ENCODE data around the gene TFAM.
A peak's percentile ranks its signal among the peaks of the same experiment; 100 is the strongest.
"Not testable (repeated sequence)": the region's sequence is repeated elsewhere in the genome, so short reads cannot be mapped to it uniquely, and the experiment has no call there.

Gene TFAM

DNA sequence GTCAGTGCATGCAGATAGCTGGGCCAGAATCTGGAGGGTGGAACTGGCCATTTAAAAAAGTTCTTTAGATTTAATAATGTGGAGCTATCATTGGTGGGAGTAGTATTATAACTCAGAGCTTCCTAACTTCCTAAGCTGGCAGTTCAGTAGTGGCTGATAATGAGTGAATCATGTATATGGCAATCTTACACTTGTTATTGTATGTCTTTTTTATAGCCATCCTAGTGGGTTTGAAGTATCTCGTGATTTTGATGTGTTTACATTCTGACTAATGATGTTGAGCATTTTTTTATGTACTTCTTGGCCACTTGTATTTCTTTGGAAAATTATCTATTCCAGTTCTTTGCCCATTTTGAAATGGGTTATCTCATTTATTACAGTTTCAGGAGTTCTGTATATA is 15.4 kb downstream of the TFAM start:
- H3K4me3 ChIP-seq (ENCODE audit: low read depth, low read length), result no peak overlapping the region
- TF ChIP-seq, protein P1, sequence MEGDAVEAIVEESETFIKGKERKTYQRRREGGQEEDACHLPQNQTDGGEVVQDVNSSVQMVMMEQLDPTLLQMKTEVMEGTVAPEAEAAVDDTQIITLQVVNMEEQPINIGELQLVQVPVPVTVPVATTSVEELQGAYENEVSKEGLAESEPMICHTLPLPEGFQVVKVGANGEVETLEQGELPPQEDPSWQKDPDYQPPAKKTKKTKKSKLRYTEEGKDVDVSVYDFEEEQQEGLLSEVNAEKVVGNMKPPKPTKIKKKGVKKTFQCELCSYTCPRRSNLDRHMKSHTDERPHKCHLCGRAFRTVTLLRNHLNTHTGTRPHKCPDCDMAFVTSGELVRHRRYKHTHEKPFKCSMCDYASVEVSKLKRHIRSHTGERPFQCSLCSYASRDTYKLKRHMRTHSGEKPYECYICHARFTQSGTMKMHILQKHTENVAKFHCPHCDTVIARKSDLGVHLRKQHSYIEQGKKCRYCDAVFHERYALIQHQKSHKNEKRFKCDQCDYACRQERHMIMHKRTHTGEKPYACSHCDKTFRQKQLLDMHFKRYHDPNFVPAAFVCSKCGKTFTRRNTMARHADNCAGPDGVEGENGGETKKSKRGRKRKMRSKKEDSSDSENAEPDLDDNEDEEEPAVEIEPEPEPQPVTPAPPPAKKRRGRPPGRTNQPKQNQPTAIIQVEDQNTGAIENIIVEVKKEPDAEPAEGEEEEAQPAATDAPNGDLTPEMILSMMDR (IDR thresholded peaks at IDR 0.05; ENCODE audit: low read depth, low read length, missing control alignments), result no peak
- DNase-seq (ENCODE audit: low read depth), result no peak
- in situ Hi-C loops (cut with HindIII; ENCODE audit: low sequenced_read_pairs), result no loop called here

DNA sequence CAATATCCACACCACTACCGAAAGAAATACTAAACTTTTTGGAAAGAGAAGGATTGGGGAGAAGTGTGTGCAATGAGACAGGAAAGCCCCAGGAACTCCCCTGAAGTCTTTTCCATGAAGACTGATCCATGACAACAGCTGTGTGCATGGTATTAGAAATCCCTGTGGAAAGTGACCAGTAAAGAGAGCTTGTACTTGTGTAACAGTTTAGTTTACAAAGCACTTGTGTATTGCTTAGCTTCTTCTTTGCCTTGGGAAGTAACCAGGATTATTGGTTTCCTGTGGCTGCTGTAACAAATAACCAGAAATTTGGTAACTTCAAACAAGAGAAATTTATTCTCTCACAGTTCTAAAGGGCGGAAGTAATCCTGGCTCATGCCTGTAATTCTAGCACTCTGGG is 18.8 kb downstream of the TFAM start:
- TF ChIP-seq, protein P1 (IDR thresholded peaks at IDR 0.05; ENCODE audit: low read depth, low read length, missing control alignments), result no peak
- in situ Hi-C loops (cut with HindIII; ENCODE audit: low sequenced_read_pairs), result no loop called here
- no peak overlapping the region for H3K4me3 ChIP-seq (ENCODE audit: low read depth, low read length)
- no peak for DNase-seq (ENCODE audit: low read depth)

DNA sequence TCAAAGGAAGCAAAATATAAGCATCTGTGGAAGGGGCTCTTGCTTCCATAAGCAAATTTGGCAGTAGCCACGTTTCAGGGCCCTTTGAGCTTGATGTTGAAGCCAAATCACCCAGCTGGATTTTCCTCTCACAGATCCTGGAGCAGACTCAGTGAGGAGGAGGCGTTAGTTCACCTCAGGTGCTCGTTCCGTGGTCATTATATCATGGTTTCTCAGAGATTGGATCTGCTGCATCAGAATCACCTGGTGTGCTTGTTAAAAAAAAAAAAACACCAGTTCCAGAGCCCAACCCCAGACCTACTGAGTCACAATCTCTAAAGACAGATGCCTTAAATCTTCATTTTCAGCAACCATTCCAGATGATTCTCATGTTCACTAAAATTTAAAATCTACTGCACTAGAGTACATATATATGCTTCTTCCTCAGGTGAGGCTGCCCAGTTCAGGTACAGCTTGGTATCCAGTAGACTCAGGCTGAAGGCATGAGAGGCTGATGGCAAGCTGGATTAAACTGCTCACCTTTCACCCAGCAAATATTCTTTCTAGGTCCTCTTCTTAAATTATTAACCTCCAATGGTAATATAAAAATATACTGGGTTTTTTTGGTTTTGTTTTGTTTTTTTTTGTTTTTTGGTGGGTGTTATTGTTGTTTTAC is 24.9 kb downstream of the TFAM start:
- H3K4me3 ChIP-seq (ENCODE audit: low read depth, low read length), result no peak overlapping the region
- in situ Hi-C loops (cut with HindIII; ENCODE audit: low sequenced_read_pairs), result no loop called here
- TF ChIP-seq, protein P1 (IDR thresholded peaks at IDR 0.05; ENCODE audit: low read depth, low read length, missing control alignments), result no peak
- DNase-seq (ENCODE audit: low read depth), result no peak

DNA sequence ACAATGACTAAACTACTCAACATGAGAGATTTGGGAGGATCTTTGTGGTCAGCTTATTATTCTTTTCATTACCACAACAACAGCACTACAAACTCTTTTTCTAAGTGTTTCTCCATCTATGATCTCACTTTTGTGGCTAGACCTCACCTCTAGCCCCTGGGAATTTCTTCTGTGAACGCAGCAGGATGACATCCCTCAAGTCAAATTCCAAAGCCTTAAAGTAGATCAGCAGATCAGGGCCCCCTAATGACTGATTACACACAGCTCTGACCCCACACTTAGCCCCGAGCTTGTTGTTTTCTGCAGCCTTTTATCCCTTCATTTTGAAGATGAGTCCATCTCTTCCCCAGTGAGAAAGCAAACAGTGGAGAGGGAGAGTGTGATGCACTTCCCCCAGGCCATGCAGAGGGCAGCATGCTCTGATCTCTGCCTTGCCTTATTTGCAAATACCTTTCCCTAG is 27.3 kb downstream of the TFAM start:
- TF ChIP-seq, protein P1 (IDR thresholded peaks at IDR 0.05; ENCODE audit: low read depth, low read length, missing control alignments), result peak; percentile 29
- no peak overlapping the region for H3K4me3 ChIP-seq (ENCODE audit: low read depth, low read length)
- in situ Hi-C loops (cut with HindIII; ENCODE audit: low sequenced_read_pairs), result no loop called here
- DNase-seq (ENCODE audit: low read depth), result peak; percentile 92

DNA sequence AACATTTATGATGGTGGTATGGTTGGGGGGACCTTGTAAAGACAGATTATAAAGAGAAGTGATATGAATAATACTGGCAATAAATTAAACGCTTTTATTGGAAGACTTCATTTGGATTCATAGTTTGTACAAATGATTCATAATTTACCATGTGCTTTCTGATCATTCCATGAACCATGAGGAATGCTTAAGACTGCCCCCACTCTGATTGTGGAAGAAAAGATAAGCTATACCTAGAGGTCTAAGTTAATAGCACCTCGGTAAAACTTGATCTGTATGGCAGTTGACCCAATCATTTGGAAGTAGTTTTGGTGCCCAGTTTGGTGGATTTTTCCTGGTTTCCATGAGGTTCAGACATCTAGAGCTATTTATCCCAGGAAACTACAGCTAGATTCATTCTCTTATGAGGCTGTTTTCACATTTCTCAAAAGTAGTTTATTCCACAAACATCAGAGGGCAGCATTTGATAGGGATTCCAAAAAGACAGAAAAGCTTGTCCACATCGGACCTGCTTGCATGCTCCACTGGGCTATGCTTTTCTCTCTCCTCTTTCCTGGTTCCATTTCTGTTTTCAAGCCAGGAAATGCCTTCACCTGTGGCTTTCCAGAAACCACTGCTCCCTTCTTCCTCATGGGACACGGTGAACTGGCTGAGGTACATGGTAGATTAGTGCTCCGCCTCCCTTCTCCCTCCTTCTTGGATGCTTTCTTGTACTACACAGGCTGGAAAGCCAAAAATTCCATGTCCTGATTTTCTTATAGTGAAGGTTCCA is 29.2 kb downstream of the TFAM start:
- in situ Hi-C loops (cut with HindIII; ENCODE audit: low sequenced_read_pairs), result no loop called here
- DNase-seq (ENCODE audit: low read depth), result peak; percentile 83
- TF ChIP-seq, protein P1 (IDR thresholded peaks at IDR 0.05; ENCODE audit: low read depth, low read length, missing control alignments), result peak; percentile 47
- no peak overlapping the region for H3K4me3 ChIP-seq (ENCODE audit: low read depth, low read length)

DNA sequence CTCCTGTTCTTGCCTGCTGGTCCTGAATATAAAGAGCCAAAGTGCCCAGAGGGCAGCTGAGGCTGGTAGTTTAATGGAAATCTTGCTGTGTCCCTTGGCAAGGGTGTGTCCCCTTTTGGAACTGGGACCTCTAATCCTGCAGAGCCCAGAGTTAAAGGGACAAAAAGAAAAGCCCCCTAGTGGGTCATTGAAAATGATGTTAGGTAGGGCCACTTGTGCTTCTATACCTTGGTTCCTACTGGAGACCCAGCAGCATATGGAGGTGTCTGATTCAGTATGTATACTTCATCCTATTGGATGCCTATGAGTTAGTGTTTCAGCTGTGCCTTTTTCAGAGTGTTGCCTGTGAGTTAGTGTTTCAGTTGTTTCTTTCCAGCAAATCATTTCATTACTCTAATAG is 30.5 kb downstream of the TFAM start:
- TF ChIP-seq, protein P1 (IDR thresholded peaks at IDR 0.05; ENCODE audit: low read depth, low read length, missing control alignments), result no peak
- in situ Hi-C loops (cut with HindIII; ENCODE audit: low sequenced_read_pairs), result no loop called here
- no peak for DNase-seq (ENCODE audit: low read depth)
- no peak overlapping the region for H3K4me3 ChIP-seq (ENCODE audit: low read depth, low read length)

DNA sequence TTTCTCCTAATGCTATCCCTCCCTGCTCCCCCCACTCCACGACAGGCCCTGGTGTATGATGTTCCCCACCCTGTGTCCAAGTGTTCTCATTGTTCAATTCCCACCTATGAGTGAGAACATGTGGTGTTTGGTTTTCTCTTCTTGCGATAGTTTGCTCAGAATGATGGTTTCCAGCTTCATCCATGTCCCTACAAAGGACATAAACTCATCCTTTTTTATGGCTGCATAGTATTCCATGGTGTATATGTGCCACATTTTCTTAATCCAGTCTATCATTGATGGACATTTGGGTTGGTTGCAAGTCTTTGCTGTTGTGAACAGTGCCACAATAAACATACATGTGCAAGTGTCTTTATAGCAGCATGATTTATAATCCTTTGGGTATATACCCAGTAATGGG is 32.7 kb downstream of the TFAM start:
- in situ Hi-C loops (cut with HindIII; ENCODE audit: low sequenced_read_pairs); H3K4me3 ChIP-seq (ENCODE audit: low read depth, low read length); DNase-seq (ENCODE audit: low read depth): not testable (repeated sequence)
